Memory B cell (primary cell): Measurements from ENCODE around the gene ZCCHC14.
A peak's percentile ranks its signal among the peaks of the same experiment; 100 is the strongest.
"Not testable (repeated sequence)": the region's sequence is repeated elsewhere in the genome, so short reads cannot be mapped to it uniquely, and the experiment has no call there.

Experiments
- ATAC-seq: fragments of 150-1000 bp; cut with Tn5 transposase; 2 replicates; pipeline ENCODE4 v1.10.0; 2021; ENCODE audit warnings: low read depth, mild to moderate bottlenecking, moderate library complexity
- DNase-seq, 2 donors: peaks; one replicate each; pipeline ENCODE4 v3.0.0; 2022; ENCODE audit warnings: low spot score in 2 of 2
- H3K27ac Mint-ChIP-seq: one replicate; pipeline ENCODE4 v1.8.0; 2022; ENCODE audit warnings: mild to moderate bottlenecking, moderate library complexity, mixed read lengths
- H3K27me3 Mint-ChIP-seq: one replicate; pipeline ENCODE4 v1.8.0; 2022; ENCODE audit warnings: mixed read lengths
- H3K36me3 Mint-ChIP-seq: one replicate; pipeline ENCODE4 v1.8.0; 2022; ENCODE audit warnings: mild to moderate bottlenecking, mixed read lengths
- H3K4me1 Mint-ChIP-seq: one replicate; pipeline ENCODE4 v1.8.0; 2022; ENCODE audit warnings: mixed read lengths
- H3K4me3 Mint-ChIP-seq: one replicate; pipeline ENCODE4 v1.8.0; 2022; ENCODE audit warnings: mild to moderate bottlenecking, moderate library complexity, mixed read lengths
- H3K9me3 Mint-ChIP-seq: one replicate; pipeline ENCODE4 v1.8.0; 2022; ENCODE audit warnings: mixed read lengths

ZCCHC14 gene

GRCh38 chr16:87372305-87372704, 120.5 kb downstream of the ZCCHC14 start:
- H3K9me3 Mint-ChIP-seq = no peaks in the 10 kb centered on the region
- no peak overlapping the region for H3K27ac Mint-ChIP-seq
- H3K4me3 Mint-ChIP-seq = no peak overlapping the region
- no peak for ATAC-seq
- H3K36me3 Mint-ChIP-seq = peaks cover 3% of the 10 kb centered on the region
- H3K4me1 Mint-ChIP-seq = peaks cover 30% of the 10 kb centered on the region
- DNase-seq = no peak
- no peaks in the 10 kb centered on the region for H3K27me3 Mint-ChIP-seq

GRCh38 chr16:87371261-87371866, 121.5 kb downstream of the ZCCHC14 start:
- H3K9me3 Mint-ChIP-seq = no peaks in the 10 kb centered on the region
- no peak overlapping the region for H3K4me3 Mint-ChIP-seq
- no peak overlapping the region for H3K27ac Mint-ChIP-seq
- DNase-seq (no peak), ATAC-seq (no peak)
- H3K4me1 Mint-ChIP-seq = peaks cover 28% of the 10 kb centered on the region
- H3K27me3 Mint-ChIP-seq = no peaks in the 10 kb centered on the region
- peaks cover under 1% of the 10 kb centered on the region for H3K36me3 Mint-ChIP-seq

GRCh38 chr16:87369796-87370719, 122.8 kb downstream of the ZCCHC14 start:
- no peaks in the 10 kb centered on the region for H3K27me3 Mint-ChIP-seq
- H3K9me3 Mint-ChIP-seq = no peaks in the 10 kb centered on the region
- H3K4me1 Mint-ChIP-seq = peaks cover 24% of the 10 kb centered on the region
- DNase-seq = no peak
- no peak for ATAC-seq
- peaks cover 3% of the 10 kb centered on the region for H3K36me3 Mint-ChIP-seq
- no peak overlapping the region for H3K27ac Mint-ChIP-seq
- H3K4me3 Mint-ChIP-seq = no peak overlapping the region

- no peak overlapping the region for H3K27ac Mint-ChIP-seq
- DNase-seq = no peak
- H3K27me3 Mint-ChIP-seq = no peaks in the 10 kb centered on the region
- peaks cover 5% of the 10 kb centered on the region for H3K36me3 Mint-ChIP-seq
- no peaks in the 10 kb centered on the region for H3K9me3 Mint-ChIP-seq
- H3K4me3 Mint-ChIP-seq = no peak overlapping the region
- peaks cover 24% of the 10 kb centered on the region for H3K4me1 Mint-ChIP-seq
- no peak for ATAC-seq
These were observed 123.6 kb downstream of the ZCCHC14 start for GRCh38 chr16:87369117-87369765.

DNA sequence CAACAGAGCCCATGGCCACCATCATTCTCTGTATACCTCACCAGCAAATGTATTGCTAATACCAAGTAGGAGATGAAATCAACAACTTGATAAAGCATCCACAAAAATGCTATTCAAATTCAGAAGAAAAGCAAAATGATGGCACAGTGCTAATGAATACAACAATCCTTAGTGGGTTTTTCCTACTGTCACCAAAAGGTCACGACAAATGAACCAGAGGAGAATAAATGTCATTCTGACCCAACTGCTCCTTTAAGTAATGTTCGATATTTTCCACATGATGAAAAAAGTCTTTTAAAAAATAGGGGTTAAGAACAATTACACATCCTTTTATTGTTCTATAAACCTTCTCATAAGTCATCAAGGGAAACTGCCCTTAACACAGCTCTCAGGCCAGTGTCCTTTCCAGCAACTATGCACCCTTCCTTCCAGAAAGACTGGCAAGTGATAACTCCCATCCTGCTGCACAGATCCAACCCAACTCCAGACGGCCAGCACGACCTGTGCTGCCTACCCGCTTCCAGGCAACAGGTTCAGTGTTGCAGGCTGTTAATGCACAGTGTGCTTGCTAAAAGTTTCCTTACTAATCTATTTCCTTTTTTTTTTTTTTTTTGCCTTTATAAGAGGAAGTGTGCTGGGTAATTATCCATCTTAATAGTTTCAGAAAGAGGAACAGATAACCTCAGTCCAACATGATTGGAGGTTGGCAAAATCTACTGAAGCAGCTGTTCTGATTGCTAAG, 124.6 kb downstream of the ZCCHC14 start:
- Mint-ChIP-seq H3K36me3 (peaks cover 7% of the 10 kb centered on the region), H3K4me3 (no peak overlapping the region), H3K27ac (peak overlapping the region; percentile 31), H3K4me1 (peaks cover 21% of the 10 kb centered on the region), H3K27me3 (no peaks in the 10 kb centered on the region), H3K9me3 (no peaks in the 10 kb centered on the region)
- ATAC-seq = peak; percentile 78
- DNase-seq = no peak

DNA sequence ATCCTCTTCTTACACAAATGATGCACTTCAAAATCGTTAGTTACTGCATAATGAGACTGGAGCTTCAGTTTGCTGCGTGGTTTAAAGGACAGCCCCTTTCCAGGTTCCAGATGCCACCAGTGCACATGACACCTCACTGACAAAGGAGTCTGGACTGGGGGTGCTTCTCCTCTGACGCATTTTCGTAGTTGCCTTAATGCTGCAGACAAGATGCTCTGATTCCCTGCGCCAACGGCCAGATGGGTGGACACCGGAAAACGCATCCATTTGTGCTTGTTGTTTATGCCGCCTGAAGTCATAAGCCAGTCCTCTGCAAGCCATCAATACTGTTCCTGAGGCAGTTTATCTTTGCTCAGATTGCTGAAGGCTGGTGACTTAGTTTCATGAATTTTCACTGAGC, 125.3 kb downstream of the ZCCHC14 start:
- ATAC-seq = no peak
- Mint-ChIP-seq H3K4me1 (peaks cover 21% of the 10 kb centered on the region), H3K36me3 (peaks cover 7% of the 10 kb centered on the region), H3K27ac (no peak overlapping the region), H3K9me3 (no peaks in the 10 kb centered on the region), H3K27me3 (no peaks in the 10 kb centered on the region), H3K4me3 (no peak overlapping the region)
- no peak for DNase-seq

- H3K36me3 Mint-ChIP-seq = peaks cover 7% of the 10 kb centered on the region
These were observed 125.9 kb downstream of the ZCCHC14 start for GRCh38 chr16:87366930-87367329.

GRCh38 chr16:87366288-87366687, 126.5 kb downstream of the ZCCHC14 start:
- no peak for ATAC-seq
- Mint-ChIP-seq H3K9me3 (no peaks in the 10 kb centered on the region), H3K36me3 (peaks cover 8% of the 10 kb centered on the region), H3K27ac (peak overlapping the region; percentile 67), H3K4me3 (no peak overlapping the region), H3K27me3 (no peaks in the 10 kb centered on the region), H3K4me1 (peaks cover 20% of the 10 kb centered on the region)
- DNase-seq = no peak

More at GRCh38 chr16:87366930-87367329, 125.9 kb downstream of the ZCCHC14 start:
- DNase-seq (no peak), ATAC-seq (no peak)
- Mint-ChIP-seq H3K4me1 (peaks cover 21% of the 10 kb centered on the region), H3K4me3 (no peak overlapping the region), H3K9me3 (no peaks in the 10 kb centered on the region), H3K27me3 (no peaks in the 10 kb centered on the region), H3K27ac (no peak overlapping the region)

DNA sequence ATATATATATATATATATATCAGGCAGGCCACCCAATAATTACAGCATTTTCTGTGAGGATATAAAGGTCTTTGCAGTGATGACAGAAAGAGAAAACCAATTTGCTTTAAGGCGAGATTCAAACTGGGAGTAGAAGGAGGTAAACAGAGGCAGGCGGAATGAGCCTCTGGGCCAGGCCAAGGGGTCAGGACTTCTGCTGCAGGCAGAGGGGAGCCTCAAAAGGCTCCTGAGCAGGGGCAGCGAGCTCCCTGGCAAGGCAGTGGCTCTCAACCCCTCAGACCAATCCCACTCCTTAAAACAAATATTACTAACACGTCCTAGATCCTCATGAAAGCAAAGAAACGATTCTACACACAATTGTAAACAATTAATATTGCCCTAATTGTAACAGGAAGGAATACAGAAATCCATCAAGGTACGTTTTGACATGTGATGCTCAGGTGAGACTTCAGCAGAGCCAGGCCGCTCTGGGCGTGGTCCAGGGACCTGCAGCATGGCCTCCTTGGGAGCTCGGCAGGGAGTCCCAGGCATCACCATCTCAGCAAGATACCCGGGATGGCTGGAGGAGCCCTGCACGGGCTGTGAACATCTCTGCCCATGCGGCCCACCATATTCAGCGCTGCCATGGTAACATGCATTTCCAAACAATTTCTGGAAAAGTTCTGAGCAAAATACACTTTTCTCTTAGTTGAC, 127.7 kb downstream of the ZCCHC14 start:
- Mint-ChIP-seq H3K4me1 (peaks cover 18% of the 10 kb centered on the region), H3K36me3 (peaks cover 8% of the 10 kb centered on the region), H3K9me3 (no peaks in the 10 kb centered on the region), H3K27ac (no peak overlapping the region), H3K27me3 (no peaks in the 10 kb centered on the region), H3K4me3 (no peak overlapping the region)
- ATAC-seq (no peak), DNase-seq (no peak)

DNA sequence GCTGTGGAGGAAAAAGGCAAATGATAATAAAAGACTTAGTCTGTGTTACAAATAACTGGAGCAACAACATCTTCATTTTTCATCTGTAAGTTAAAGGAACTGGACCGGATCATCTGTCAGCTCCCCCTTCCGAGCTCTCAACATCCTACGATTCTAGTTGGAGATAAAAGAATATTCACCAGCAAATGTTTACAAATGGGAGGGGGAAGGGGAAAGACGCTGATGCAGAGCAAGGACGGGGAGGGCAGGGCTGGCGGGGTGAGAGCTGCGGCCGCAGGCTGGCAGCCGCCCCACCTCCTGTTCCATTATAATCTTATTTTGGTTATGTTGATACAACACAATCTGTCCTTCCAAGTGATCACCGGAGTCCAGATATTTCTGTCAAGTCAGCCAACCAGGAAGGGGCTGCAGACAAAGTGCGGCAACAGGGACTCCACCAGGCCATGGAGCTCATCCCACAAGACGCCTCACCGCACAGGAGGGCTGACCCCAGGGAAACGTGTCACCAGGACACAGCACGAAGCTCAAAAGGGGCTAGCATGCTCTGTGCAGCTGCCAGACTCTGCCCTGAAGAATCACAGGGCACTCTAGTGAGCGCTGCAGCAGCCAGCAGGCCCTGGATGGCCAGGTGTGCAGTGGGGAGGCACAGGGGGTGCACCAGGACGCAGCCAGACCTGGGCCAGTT, 128.9 kb downstream of the ZCCHC14 start:
- Mint-ChIP-seq H3K36me3 (peaks cover 14% of the 10 kb centered on the region), H3K9me3 (no peaks in the 10 kb centered on the region), H3K27me3 (no peaks in the 10 kb centered on the region), H3K27ac (no peak overlapping the region), H3K4me3 (no peak overlapping the region), H3K4me1 (peaks cover 14% of the 10 kb centered on the region)
- DNase-seq (no peak), ATAC-seq (no peak)

DNA sequence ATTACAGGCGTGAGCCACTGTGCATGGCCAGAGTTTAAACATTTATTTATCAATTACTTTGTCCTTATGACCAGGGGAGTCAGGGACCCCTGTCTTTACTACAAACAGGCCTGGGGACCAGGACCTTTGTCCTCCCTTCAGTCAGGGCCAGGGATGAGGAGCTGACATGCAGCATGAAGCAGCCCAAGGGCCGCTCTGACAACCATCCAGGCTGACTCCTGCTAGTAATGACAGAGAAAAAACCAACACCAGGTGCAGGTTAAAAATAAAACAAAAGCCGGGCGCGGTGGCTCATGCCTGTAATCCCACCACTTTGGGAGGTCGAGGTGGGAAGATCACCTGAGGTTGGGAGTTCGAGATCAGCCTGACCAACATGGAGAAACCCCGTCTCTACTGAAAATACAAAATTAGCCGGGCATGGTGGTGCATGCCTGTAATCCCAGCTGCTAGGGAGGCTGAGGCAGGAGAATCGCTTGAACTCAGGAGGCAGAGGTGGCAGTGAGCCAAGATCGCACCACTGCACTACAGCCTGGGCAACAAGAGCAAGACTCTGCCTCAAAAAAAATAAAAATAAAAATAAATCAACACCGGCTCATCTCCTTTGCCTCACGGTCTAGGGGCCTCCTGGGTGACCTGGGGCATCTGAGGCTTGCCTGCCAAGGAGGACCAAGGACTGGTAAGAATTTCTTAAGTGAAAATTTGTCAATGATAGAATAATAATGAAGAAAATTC, 129.8 kb downstream of the ZCCHC14 start:
- H3K27ac Mint-ChIP-seq = not testable (repeated sequence)

GRCh38 chr16:87361916-87362619, 130.8 kb downstream of the ZCCHC14 start:
- DNase-seq (no peak), ATAC-seq (no peak)
- no peak overlapping the region for H3K4me3 Mint-ChIP-seq
- peaks cover 2% of the 10 kb centered on the region for H3K4me1 Mint-ChIP-seq
- no peaks in the 10 kb centered on the region for H3K27me3 Mint-ChIP-seq
- no peak overlapping the region for H3K27ac Mint-ChIP-seq
- peaks cover 14% of the 10 kb centered on the region for H3K36me3 Mint-ChIP-seq
- no peaks in the 10 kb centered on the region for H3K9me3 Mint-ChIP-seq

More for the DNA sequence above, 129.8 kb downstream of the ZCCHC14 start:
- H3K4me1 Mint-ChIP-seq, H3K27me3 Mint-ChIP-seq, DNase-seq, ATAC-seq, H3K4me3 Mint-ChIP-seq, H3K9me3 Mint-ChIP-seq: not testable (repeated sequence)
- H3K36me3 Mint-ChIP-seq = peaks cover 14% of the 10 kb centered on the region
